Muscle of leg (tissue), 11 donors: Measurements from ENCODE around the gene AURKA. TPM values are rescaled to one million over a fixed set of nuclear protein-coding genes. Genes with fewer than 3 reads are reported as not detected.
A peak's percentile ranks its signal among the peaks of the same experiment; 100 is the strongest.
"Not testable (repeated sequence)": the region's sequence is repeated elsewhere in the genome, so short reads cannot be mapped to it uniquely, and the experiment has no call there.

Experiments used
- DNase-seq: peaks from one replicate; pipeline ENCODE4 v3.0.0; 2013
- H3K27ac ChIP-seq: one replicate; pipeline ENCODE4 v1.5.1; 2013; ENCODE audit warnings: mild to moderate bottlenecking, low read length, control low read depth
- H3K27me3 ChIP-seq: one replicate; pipeline ENCODE4 v1.6.1; 2013; ENCODE audit warnings: low read length; ENCODE audit not compliant: control insufficient read depth, insufficient read depth
- H3K36me3 ChIP-seq: one replicate; pipeline ENCODE4 v1.6.1; 2013; ENCODE audit warnings: low read length; ENCODE audit not compliant: control insufficient read depth, insufficient read depth
- H3K4me1 ChIP-seq: one replicate; pipeline ENCODE4 v1.6.1; 2013; ENCODE audit warnings: low read length; ENCODE audit not compliant: control insufficient read depth, insufficient read depth
- H3K4me3 ChIP-seq: one replicate; pipeline ENCODE4 v1.5.1; 2013; ENCODE audit warnings: low read length, control low read depth
- H3K9me3 ChIP-seq: replicated peaks from 2 replicates; pipeline ENCODE4 v1.6.1; 2013; ENCODE audit warnings: low read depth, low read length; ENCODE audit not compliant: control insufficient read depth
- WGBS: methylation state at CpG from one replicate; pipeline ENCODE4 v1.1.5; 2013; ENCODE audit warnings: missing lambda C conversion rate; ENCODE audit not compliant: insufficient coverage; 5-methylcytosine and 5-hydroxymethylcytosine counted together
- polyA plus RNA-seq, 8 donors: library from polyadenylated mRNA; unstranded; fragments of 120-200 nt; gene quantifications; one replicate each; pipeline versions ENCODE4 v1.2.1 to v1.2.3, GENCODE V29; 2013; ENCODE audit warnings: inconsistent platforms in 1 of 8, low replicate concordance in 1 of 8; ENCODE audit not compliant: insufficient read length in 8 of 8, insufficient read depth in 1 of 8
- total RNA-seq: library from RNA; stranded (reverse); fragments of 120-200 nt; gene quantifications from one replicate; pipeline ENCODE4 v1.2.4, GENCODE V29; 2013

Gene AURKA
- total and polyA plus RNA-seq, 9 donors, result 7.0 to 10.5 (median 9.4) TPM

DNA sequence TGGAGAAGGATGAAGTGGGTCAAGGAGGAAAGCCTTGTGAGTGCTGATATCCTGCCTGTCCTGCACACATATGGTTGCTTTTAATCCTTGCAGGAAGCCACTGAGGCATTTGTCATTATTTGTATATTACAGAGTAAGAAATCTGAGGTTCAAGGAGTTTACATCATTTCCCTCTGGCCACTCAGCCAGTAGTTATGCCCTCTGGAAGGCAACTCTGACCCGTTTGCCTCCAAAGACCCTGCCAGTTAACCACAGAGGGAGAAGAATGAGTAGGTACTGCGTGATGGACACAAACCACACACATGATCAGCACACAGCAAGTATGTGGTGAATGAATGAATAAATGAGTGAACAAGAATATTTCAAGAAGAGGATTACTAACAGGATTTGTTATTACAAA, 41.2 kb downstream of the AURKA start:
- Histone ChIP-seq H3K4me3 (no peak overlapping the region), H3K27ac (no peak overlapping the region), H3K9me3 (no peaks in the 10 kb centered on the region), H3K4me1 (no peaks in the 10 kb centered on the region), H3K36me3 (no peaks in the 10 kb centered on the region), H3K27me3 (peaks cover 6% of the 10 kb centered on the region)
- WGBS, result no CpG with 5 or more reads among the region's 2 CpGs
- DNase-seq, result no peak

DNA sequence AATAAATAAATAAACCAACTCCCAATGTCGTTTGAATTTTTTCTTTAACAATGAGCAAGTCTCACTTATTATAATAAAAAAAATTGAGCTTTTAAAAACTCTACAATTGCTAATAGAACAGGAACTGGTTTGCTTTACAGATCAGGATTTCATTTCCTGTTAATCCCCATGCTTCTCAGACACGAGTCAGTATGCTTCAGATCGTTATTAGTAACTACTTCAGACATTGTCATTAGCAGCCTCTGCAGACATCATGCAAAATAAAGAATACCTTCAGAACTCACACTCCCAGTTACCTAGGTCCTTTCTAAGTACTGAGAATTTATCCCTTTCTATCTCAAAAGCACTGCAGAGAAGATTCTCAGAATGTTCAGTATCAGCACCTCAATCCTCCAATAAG, 43.3 kb downstream of the AURKA start:
- Histone ChIP-seq H3K27ac (no peak overlapping the region), H3K36me3 (no peaks in the 10 kb centered on the region), H3K9me3 (no peaks in the 10 kb centered on the region), H3K27me3 (peaks cover 24% of the 10 kb centered on the region), H3K4me3 (no peak overlapping the region), H3K4me1 (no peaks in the 10 kb centered on the region)
- WGBS, result 0% methylated on average over 2 of the region's 3 CpGs
- no peak for DNase-seq

DNA sequence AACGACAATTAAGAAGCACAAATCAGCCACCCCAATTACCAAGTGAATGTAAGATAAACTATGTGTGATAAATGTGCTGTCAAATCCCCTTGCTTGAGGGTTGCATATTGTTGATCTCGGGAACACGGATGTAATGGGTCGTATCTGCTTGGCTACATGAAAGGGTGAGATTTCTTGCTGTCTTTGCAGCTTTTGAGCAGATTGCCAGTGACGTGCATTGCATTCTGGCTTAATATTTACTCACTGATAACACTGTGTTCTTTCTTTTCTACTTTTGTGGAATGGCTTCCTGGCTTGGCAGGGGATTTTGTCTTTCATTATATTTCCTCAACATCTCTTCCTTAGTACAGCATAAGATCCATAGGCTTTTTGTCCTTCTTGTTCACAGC, 43.7 kb downstream of the AURKA start:
- no peak for DNase-seq
- Histone ChIP-seq H3K36me3 (no peaks in the 10 kb centered on the region), H3K9me3 (no peaks in the 10 kb centered on the region), H3K4me3 (no peak overlapping the region), H3K27ac (no peak overlapping the region), H3K27me3 (peaks cover 28% of the 10 kb centered on the region), H3K4me1 (no peaks in the 10 kb centered on the region)
- WGBS, result 0% methylated on average over 1 of the region's 5 CpGs

DNA sequence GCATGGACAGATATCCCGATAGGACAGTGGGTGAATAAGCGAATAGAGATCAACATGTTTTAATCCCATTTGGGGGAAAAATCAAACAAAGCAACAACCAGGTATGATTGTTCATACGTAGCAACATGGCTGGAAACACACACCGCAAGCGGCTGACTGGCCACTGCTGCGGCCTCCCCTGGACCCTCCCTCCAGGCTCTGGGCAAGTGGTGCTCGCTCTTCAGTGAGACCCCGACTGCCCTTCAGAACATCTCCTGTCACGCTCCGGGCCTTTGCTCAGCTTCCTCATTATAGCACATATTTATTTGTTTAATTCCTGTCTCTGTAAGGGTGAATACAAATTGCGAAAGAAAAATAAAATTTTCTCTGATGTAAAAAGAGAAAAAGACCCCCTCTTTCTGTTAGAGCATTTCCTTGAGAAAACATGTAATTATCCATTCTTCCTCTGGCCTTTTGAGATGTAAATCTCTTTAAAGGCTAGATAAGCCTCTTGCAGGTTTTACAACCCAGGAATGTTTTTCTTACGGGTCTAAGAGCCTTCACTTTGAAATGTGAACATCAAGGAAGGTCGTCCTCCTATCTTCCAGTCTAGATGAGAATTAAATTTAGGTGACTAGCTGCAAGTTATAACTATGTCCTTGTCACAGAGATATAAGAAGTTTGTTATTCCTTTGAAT, 44.2 kb downstream of the AURKA start:
- Histone ChIP-seq H3K36me3 (no peaks in the 10 kb centered on the region), H3K27me3 (peaks cover 33% of the 10 kb centered on the region), H3K27ac (no peak overlapping the region), H3K9me3 (no peaks in the 10 kb centered on the region), H3K4me1 (no peaks in the 10 kb centered on the region), H3K4me3 (no peak overlapping the region)
- 41% methylated on average over 5 of the region's 13 CpGs for WGBS
- no peak for DNase-seq

DNA sequence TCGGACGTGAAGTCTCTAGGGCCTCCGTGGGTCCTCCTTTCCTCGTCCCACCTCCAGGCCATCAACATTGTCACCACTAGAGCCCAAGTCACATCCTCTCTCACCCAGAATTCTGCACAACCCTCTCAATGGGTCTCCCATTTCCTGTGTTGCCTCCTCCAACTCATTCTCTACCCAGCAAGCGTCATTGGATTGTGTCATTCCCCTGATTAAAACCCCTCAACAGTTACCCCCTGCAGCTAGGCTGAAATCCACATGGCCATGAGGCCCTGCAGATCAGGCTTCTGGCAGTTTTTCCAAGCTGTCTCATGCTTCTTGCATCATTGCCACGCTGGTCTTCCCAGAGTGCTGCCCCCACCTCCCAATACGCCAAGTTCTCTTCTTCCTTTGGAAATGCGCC, 46.1 kb downstream of the AURKA start:
- Histone ChIP-seq H3K27ac (no peak overlapping the region), H3K4me1 (no peaks in the 10 kb centered on the region), H3K36me3 (no peaks in the 10 kb centered on the region), H3K4me3 (no peak overlapping the region), H3K9me3 (no peaks in the 10 kb centered on the region), H3K27me3 (peaks cover 39% of the 10 kb centered on the region)
- WGBS, result 81% methylated on average over 8 of the region's 8 CpGs
- DNase-seq, result no peak

DNA sequence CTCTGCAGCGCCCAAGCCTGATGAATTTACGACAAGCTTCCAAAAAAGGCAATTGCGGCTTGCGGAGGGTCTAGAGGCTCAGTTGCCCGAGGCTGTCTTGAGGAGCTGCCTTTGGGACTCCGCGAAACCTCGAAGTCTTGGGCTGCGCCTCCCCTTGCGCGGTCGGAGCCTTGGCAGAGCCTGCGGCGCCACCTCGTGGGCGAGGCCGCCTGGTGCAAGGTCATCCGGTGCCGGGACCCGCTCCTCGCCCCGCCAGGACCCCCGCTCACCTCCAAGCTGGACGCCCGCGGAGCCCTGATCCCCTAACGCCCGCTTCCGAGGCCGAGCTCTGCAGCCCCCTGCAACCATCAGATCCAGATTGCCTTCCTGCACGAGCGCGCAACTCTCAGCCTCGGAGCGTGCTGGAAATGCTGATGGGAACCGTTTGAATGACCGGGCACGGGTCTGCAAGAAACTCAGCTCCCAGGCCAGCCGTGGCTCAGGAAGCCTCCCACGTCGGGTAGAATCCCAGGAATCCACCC, 48.1 kb downstream of the AURKA start:
- peaks cover 39% of the 10 kb centered on the region for H3K27me3 ChIP-seq
- H3K4me1 ChIP-seq, result no peaks in the 10 kb centered on the region
- DNase-seq, result no peak
- no peak overlapping the region for H3K27ac ChIP-seq
- whole genome bisulfite sequencing, result 1% methylated on average over 41 of the region's 41 CpGs
- H3K9me3 ChIP-seq, result no peaks in the 10 kb centered on the region
- H3K4me3 ChIP-seq, result no peak overlapping the region
- no peaks in the 10 kb centered on the region for H3K36me3 ChIP-seq

DNA sequence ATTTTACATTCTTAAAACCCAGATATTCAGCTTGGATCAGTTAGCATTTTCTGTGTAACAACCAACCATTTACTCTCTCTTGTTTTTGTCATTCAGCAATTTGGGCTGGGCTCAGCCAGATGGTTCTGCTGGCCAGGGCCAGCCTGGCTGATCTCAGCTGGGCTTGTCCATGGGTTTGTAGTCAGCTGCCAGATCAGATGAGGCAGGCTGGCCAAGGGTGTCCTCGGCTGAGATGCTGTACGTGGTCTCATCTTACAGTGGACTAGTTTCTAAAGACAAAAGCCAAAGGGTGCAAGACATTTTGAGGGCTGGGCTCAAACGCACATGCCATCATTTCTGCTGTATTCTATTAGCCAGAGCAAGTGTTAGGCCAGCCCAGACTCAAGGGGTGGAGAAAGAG, 49.2 kb downstream of the AURKA start:
- H3K27me3 ChIP-seq, result peaks cover 39% of the 10 kb centered on the region
- WGBS, result 78% methylated on average over 2 of the region's 3 CpGs

DNA sequence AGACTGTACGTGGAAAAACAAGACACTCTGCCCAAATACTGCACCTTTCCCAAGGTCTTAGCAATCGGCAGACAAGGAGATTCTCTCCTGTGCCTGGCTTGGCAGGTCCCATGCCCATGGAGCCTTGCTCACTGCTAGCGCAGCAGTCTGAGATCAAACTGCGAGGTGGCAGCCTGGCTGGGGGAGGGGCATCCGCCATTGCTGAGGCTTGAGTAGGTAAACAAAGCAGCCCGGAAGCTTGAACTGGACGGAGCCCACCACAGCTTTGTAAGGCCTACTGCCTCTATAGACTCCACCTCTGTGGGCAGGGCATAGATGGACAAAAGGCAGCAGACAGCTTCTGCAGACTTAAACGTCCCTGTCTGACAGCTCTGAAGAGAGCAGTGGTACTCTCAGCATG, 55.3 kb downstream of the AURKA start:
- H3K4me1 ChIP-seq, DNase-seq, H3K27ac ChIP-seq, H3K36me3 ChIP-seq, H3K9me3 ChIP-seq, H3K27me3 ChIP-seq, H3K4me3 ChIP-seq: not testable (repeated sequence)
- 72% methylated on average over 8 of the region's 8 CpGs for WGBS

More for the DNA sequence above, 49.2 kb downstream of the AURKA start:
- no peaks in the 10 kb centered on the region for H3K9me3 ChIP-seq
- H3K36me3 ChIP-seq, result no peaks in the 10 kb centered on the region
- no peaks in the 10 kb centered on the region for H3K4me1 ChIP-seq
- no peak overlapping the region for H3K27ac ChIP-seq
- no peak overlapping the region for H3K4me3 ChIP-seq
- no peak for DNase-seq

DNA sequence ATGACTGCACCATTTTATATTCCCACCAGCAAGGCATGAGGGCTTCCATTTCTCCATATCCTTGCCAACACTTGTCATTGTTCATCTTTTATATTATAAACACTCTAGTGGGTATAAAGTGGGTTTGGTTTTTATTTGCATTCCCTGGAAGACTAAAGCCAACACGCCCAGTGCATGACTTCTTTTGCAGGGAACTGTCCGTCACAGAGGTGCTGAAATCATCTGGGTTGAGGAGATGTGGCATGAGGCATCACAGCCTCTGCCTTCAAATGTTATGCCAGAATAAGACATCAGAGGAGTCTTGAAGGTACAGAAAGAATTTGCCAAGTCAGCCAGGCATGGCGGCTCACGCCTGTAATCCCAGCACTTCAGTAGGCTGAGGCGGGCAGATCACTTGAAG, 63.2 kb downstream of the AURKA start:
- peak; percentile 48 for DNase-seq

DNA sequence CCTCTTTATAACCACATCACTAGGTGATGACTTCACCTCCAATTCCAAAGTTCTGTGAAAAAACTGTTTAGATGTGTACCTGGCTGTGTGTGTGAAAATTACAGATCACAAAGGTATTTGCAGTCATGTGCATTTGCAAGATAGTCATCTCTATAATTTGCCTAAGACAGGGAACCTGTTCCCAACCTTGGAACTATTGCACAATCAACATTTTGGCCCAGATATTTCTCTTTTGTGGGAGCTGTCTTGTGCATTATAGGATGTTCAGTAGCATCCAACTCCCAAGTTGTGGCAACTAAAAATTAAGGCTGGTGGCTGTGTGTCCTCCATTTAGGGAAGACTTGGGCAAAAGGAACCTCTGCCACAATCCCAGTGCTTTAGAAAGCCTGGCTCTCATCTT, 67.2 kb downstream of the AURKA start:
- no peak overlapping the region for H3K4me3 ChIP-seq
- no peaks in the 10 kb centered on the region for H3K9me3 ChIP-seq
- no peaks in the 10 kb centered on the region for H3K4me1 ChIP-seq
- H3K27me3 ChIP-seq, result no peaks in the 10 kb centered on the region
- DNase-seq, result no peak
- H3K27ac ChIP-seq, result no peak overlapping the region
- H3K36me3 ChIP-seq, result no peaks in the 10 kb centered on the region

More for the DNA sequence above, 63.2 kb downstream of the AURKA start:
- 10% methylated on average over 2 of the region's 5 CpGs for WGBS
- Histone ChIP-seq H3K4me1 (no peaks in the 10 kb centered on the region), H3K4me3 (no peak overlapping the region), H3K27ac (no peak overlapping the region), H3K36me3 (no peaks in the 10 kb centered on the region), H3K9me3 (no peaks in the 10 kb centered on the region), H3K27me3 (no peaks in the 10 kb centered on the region)

DNA sequence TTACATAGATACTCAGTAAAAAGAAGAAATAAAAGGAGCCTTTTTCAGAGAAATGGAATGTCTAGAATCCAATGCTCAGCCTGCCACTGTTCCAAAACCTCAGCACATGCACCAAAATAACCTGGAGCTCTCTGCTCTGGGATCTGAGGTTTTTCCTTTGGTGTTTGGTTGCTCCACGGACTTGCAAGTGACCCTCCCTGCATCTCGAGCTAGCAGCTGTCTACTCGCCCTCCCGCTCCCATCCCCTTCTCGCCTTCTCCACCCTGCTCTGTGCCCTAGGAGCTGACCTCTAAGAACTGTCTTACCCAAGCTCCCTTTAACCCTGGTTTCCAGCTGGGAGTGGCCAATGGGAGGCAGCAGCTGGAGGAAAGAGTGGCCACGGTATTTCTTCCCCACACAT, 68.4 kb downstream of the AURKA start:
- Histone ChIP-seq H3K27me3 (no peaks in the 10 kb centered on the region), H3K27ac (no peak overlapping the region), H3K4me1 (no peaks in the 10 kb centered on the region), H3K4me3 (no peak overlapping the region), H3K9me3 (no peaks in the 10 kb centered on the region), H3K36me3 (no peaks in the 10 kb centered on the region)
- DNase-seq, result no peak
- 51% methylated on average over 5 of the region's 6 CpGs for WGBS
